ENCODE data around the gene GLCE. TPM values are rescaled to one million over a fixed set of nuclear protein-coding genes. Genes with fewer than 3 reads are reported as not detected.

The GLCE gene
- total RNA-seq, 2 donors from 2014 or later, result 16.3 to 17.2 TPM

DNA sequence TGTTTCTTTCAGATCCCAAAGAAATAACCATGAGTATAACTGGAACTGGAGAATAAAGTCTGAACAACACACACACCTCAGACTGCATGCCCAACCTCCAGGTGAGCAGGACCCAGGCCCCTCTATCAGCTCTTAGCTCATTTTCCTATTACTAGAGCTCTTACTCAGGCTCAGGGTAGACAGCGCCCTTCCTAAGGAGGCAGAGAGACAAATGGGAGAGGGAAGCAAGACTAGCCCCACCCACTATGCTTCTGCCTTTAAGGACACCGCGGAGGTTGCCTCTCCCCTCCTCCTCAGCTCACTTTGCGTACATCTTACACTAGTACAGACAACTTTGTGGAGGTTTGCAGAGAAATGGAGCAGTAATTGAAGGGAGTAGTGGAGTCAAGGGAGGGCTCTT lies 44.0 kb upstream of the GLCE start:
- no peaks in the 10 kb centered on the region for H3K9me3 ChIP-seq (ENCODE audit: control insufficient read depth, low read length)
- no peaks in the 10 kb centered on the region for H3K27me3 ChIP-seq (ENCODE audit: control insufficient read depth, insufficient read depth, low read length, poor library complexity, severe bottlenecking)
- H3K27ac ChIP-seq (ENCODE audit: low read depth, low read length), result no peak overlapping the region
- no peak overlapping the region for H3K4me3 ChIP-seq (ENCODE audit: low read length)
- Mint-ChIP-seq H3K27ac (no peak overlapping the region), H3K4me1 (peaks cover 54% of the 10 kb centered on the region), H3K27me3 (ENCODE audit: insufficient read depth) (peaks cover 40% of the 10 kb centered on the region), H3K9me3 (no peaks in the 10 kb centered on the region), H3K4me3 (no peak overlapping the region), H3K36me3 (ENCODE audit: low read depth) (no peaks in the 10 kb centered on the region)
- WGBS, 2 experiments (ENCODE audit: insufficient coverage in 1 of 2, insufficient read length in 1 of 2), result 35 to 60% methylated on average over 1 to 3 of the region's 4 CpGs
- H3K9ac ChIP-seq (ENCODE audit: extremely low read depth, low read length, poor library complexity, severe bottlenecking), result no peak overlapping the region
- TF ChIP-seq, protein P1, sequence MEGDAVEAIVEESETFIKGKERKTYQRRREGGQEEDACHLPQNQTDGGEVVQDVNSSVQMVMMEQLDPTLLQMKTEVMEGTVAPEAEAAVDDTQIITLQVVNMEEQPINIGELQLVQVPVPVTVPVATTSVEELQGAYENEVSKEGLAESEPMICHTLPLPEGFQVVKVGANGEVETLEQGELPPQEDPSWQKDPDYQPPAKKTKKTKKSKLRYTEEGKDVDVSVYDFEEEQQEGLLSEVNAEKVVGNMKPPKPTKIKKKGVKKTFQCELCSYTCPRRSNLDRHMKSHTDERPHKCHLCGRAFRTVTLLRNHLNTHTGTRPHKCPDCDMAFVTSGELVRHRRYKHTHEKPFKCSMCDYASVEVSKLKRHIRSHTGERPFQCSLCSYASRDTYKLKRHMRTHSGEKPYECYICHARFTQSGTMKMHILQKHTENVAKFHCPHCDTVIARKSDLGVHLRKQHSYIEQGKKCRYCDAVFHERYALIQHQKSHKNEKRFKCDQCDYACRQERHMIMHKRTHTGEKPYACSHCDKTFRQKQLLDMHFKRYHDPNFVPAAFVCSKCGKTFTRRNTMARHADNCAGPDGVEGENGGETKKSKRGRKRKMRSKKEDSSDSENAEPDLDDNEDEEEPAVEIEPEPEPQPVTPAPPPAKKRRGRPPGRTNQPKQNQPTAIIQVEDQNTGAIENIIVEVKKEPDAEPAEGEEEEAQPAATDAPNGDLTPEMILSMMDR (conservative IDR thresholded peaks at IDR 0.05), result no peak
- peaks cover 22% of the 10 kb centered on the region for H3K4me1 ChIP-seq (ENCODE audit: control insufficient read depth, insufficient read depth, low read length)
- DNase-seq, result peak; percentile 65
- no peaks in the 10 kb centered on the region for H3K36me3 ChIP-seq (ENCODE audit: control insufficient read depth, insufficient read depth, low read length)

DNA sequence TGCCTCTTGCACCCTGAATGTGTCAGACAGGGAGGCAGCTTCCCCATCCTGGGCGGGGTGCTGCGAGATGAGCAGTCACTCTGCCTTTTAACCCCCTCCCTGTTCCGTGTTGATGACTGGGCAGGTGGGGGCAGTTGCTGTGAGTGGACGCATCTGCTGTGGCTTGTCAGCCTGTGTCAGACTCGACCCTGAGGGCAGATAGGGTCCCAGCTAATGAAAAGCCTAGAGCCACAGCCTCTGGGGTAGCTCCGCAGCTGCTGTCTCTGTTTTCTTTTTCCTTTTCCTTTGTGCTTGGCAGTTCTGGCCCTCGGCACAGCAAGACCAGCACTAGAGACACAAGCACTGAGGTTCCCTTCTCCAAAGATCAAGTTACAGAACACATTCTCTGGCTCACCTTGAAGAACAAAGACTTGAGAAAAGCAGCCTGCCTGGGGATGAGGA lies 43.0 kb upstream of the GLCE start:
- H3K4me3 Mint-ChIP-seq, result peak overlapping the region; percentile 17
- peak; percentile 82 for DNase-seq
- H3K27ac Mint-ChIP-seq, result peak overlapping the region; percentile 48
- Histone ChIP-seq H3K9ac (ENCODE audit: extremely low read depth, low read length, poor library complexity, severe bottlenecking) (no peak overlapping the region), H3K9me3 (ENCODE audit: control insufficient read depth, low read length) (no peaks in the 10 kb centered on the region), H3K36me3 (ENCODE audit: control insufficient read depth, insufficient read depth, low read length) (no peaks in the 10 kb centered on the region), H3K27me3 (ENCODE audit: control insufficient read depth, insufficient read depth, low read length, poor library complexity, severe bottlenecking) (peaks cover 4% of the 10 kb centered on the region), H3K27ac (ENCODE audit: low read depth, low read length) (peak overlapping the region; percentile 97), H3K4me1 (ENCODE audit: control insufficient read depth, insufficient read depth, low read length) (peaks cover 22% of the 10 kb centered on the region), H3K4me3 (ENCODE audit: low read length) (no peak overlapping the region)
- TF ChIP-seq, protein P1 (conservative IDR thresholded peaks at IDR 0.05), result no peak
- peaks cover 50% of the 10 kb centered on the region for H3K27me3 Mint-ChIP-seq (ENCODE audit: insufficient read depth)
- 16% methylated on average over 6 to 7 of the region's 7 CpGs for WGBS, 2 experiments (ENCODE audit: insufficient coverage in 1 of 2, insufficient read length in 1 of 2)
- H3K36me3 Mint-ChIP-seq (ENCODE audit: low read depth), result no peaks in the 10 kb centered on the region
- H3K9me3 Mint-ChIP-seq, result no peaks in the 10 kb centered on the region
- peaks cover 54% of the 10 kb centered on the region for H3K4me1 Mint-ChIP-seq

DNA sequence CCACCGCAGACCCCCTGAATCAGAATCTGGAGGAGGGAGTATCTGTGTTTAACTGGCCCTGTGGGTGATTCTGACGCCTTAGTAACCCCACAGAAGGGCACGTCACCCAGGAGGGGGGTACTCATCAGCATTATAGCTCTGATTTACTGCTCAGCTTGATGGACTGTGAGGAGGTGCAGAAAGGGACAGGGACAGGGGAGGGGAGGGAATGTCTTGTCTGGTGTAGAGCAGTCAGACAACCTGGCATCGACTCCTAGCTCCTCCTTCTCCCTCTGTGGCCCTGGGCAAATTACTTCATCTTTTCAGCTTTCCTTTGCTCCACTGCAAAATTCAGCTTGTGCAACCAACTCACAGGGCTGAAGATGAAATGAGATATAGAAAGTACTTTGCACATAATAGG lies 42.3 kb upstream of the GLCE start:
- no peaks in the 10 kb centered on the region for H3K9me3 ChIP-seq (ENCODE audit: control insufficient read depth, low read length)
- H3K9ac ChIP-seq (ENCODE audit: extremely low read depth, low read length, poor library complexity, severe bottlenecking), result no peak overlapping the region
- Mint-ChIP-seq H3K27ac (no peak overlapping the region), H3K27me3 (ENCODE audit: insufficient read depth) (peaks cover 53% of the 10 kb centered on the region), H3K4me3 (no peak overlapping the region), H3K4me1 (peaks cover 54% of the 10 kb centered on the region), H3K36me3 (ENCODE audit: low read depth) (no peaks in the 10 kb centered on the region), H3K9me3 (no peaks in the 10 kb centered on the region)
- no peak for DNase-seq
- no peaks in the 10 kb centered on the region for H3K36me3 ChIP-seq (ENCODE audit: control insufficient read depth, insufficient read depth, low read length)
- TF ChIP-seq, protein P1 (conservative IDR thresholded peaks at IDR 0.05), result no peak
- H3K27ac ChIP-seq (ENCODE audit: low read depth, low read length), result peak overlapping the region; percentile 97
- peaks cover 22% of the 10 kb centered on the region for H3K4me1 ChIP-seq (ENCODE audit: control insufficient read depth, insufficient read depth, low read length)
- H3K27me3 ChIP-seq (ENCODE audit: control insufficient read depth, insufficient read depth, low read length, poor library complexity, severe bottlenecking), result peaks cover 4% of the 10 kb centered on the region
- 10 to 42% methylated on average over 2 to 4 of the region's 4 CpGs for WGBS, 2 experiments (ENCODE audit: insufficient coverage in 1 of 2, insufficient read length in 1 of 2)
- no peak overlapping the region for H3K4me3 ChIP-seq (ENCODE audit: low read length)

Data from endodermal cell (in vitro differentiated cells).